Tibial nerve (tissue), 4 donors: ENCODE data around the gene ASIC4. TPM values are rescaled to one million over a fixed set of nuclear protein-coding genes. Genes with fewer than 3 reads are reported as not detected.

ENCODE experiments used
- DNase-seq, 2 donors: peaks; one replicate each; pipeline ENCODE4 v3.0.0-alpha.2; 2019; ENCODE audit warnings: low spot score in 2 of 2
- H3K27ac ChIP-seq, 4 donors: fragments of 200-600 bp; sonication (generic) in 3 of 4; one replicate each; pipeline ENCODE4 v1.5.1; 2017 to 2019; ENCODE audit warnings: mild to moderate bottlenecking in 1 of 4
- H3K27me3 ChIP-seq, 2 donors: fragments of 200-600 bp; sonication (generic) in 1 of 2; one replicate each; pipeline versions ENCODE4 v1.5.1 to v1.6.0; 2017 to 2019
- H3K36me3 ChIP-seq, 3 donors: fragments of 200-600 bp; sonication (generic); one replicate each; pipeline ENCODE4 v1.5.1; 2018 to 2019
- H3K4me1 ChIP-seq, 4 donors: fragments of 200-600 bp; sonication (generic) in 3 of 4; one replicate each; pipeline ENCODE4 v1.5.1; 2017 to 2019
- H3K4me3 ChIP-seq, 4 donors: fragments of 200-600 bp; sonication (generic) in 3 of 4; one replicate each; pipeline ENCODE4 v1.5.1; 2017 to 2019; ENCODE audit warnings: mild to moderate bottlenecking in 1 of 4, moderate library complexity in 1 of 4
- H3K9me3 ChIP-seq, 4 donors: fragments of 200-600 bp; sonication (generic) in 3 of 4; one replicate each; pipeline ENCODE4 v1.5.1; 2017 to 2019
- EP300 ChIP-seq, 2 donors: sonication (generic); formaldehyde crosslinking; IDR thresholded peaks; one replicate each; pipeline ENCODE4 v1.6.1; 2017; ENCODE audit warnings: antibody characterized with exemption in 2 of 2, mild to moderate bottlenecking in 1 of 2
- POLR2A ChIP-seq, 2 donors: fragments of 450-650 bp; IDR thresholded peaks; one replicate each; pipeline ENCODE4 v1.6.1; 2017; ENCODE audit warnings: antibody characterized with exemption in 2 of 2, mild to moderate bottlenecking in 2 of 2, moderate library complexity in 2 of 2
- WGBS, 2 donors: methylation state at CpG; one replicate each; pipeline ENCODE4 v1.1.5; 2018; 5-methylcytosine and 5-hydroxymethylcytosine counted together
- total RNA-seq, 4 donors: library from RNA; depleted of rRNA; stranded (reverse); fragments of >200 nt; gene quantifications; one replicate each; pipeline ENCODE4 v1.1.0, GENCODE V29; 2016
- TF ChIP-seq, protein P1 (sequence below), 5 experiments: fragments of 200-600 bp in 3 of 5; fragments of 450-650 bp in 2 of 5; sonication (generic) in 3 of 5; IDR thresholded peaks; one replicate each; pipeline ENCODE4 v1.5.1; 2016 to 2019; ENCODE audit warnings: antibody characterized with exemption in 5 of 5, mild to moderate bottlenecking in 3 of 5, moderate library complexity in 2 of 5

The ASIC4 gene
- total RNA-seq, 4 donors from 2014 or later: 0.42 to 3.0 TPM; not detected in 2

DNA sequence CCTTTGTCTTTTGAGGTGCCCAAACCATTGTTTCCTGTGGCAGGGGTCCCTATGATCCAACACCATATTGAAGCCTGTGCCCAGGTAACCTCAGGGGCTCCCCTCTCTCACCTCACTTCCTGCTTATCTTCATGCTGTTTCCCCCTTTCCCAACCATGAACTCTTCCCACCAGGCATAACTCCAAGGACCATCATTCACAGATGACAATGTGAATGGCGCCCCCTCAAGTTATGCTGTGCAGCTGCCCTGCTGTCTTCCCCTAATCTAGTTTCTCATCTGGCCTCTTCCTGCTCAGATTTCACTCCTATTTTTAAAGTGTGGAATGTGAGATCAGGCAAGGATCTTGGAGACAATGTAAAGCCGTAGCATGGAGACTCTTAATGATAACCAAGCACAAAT, 14.1 kb upstream of the ASIC4 start:
- H3K4me3 ChIP-seq: no peak overlapping the region
- TF ChIP-seq POLR2A (IDR thresholded peaks at IDR 0.05) (no peak), EP300 (IDR thresholded peaks at IDR 0.05) (no peak)
- TF ChIP-seq, protein P1, sequence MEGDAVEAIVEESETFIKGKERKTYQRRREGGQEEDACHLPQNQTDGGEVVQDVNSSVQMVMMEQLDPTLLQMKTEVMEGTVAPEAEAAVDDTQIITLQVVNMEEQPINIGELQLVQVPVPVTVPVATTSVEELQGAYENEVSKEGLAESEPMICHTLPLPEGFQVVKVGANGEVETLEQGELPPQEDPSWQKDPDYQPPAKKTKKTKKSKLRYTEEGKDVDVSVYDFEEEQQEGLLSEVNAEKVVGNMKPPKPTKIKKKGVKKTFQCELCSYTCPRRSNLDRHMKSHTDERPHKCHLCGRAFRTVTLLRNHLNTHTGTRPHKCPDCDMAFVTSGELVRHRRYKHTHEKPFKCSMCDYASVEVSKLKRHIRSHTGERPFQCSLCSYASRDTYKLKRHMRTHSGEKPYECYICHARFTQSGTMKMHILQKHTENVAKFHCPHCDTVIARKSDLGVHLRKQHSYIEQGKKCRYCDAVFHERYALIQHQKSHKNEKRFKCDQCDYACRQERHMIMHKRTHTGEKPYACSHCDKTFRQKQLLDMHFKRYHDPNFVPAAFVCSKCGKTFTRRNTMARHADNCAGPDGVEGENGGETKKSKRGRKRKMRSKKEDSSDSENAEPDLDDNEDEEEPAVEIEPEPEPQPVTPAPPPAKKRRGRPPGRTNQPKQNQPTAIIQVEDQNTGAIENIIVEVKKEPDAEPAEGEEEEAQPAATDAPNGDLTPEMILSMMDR (IDR thresholded peaks at IDR 0.05): no peak
- H3K27ac ChIP-seq: no peak overlapping the region
- 88% methylated on average over 2 of the region's 2 CpGs for WGBS, 2 donors
- H3K4me1 ChIP-seq: peaks cover 0 to 37% (median 17%) of the 10 kb centered on the region in 4 donors
- H3K27me3 ChIP-seq: peaks cover 0 to 19% of the 10 kb centered on the region in 2 donors
- DNase-seq: no peak
- no peaks in the 10 kb centered on the region for H3K9me3 ChIP-seq
- H3K36me3 ChIP-seq: peaks cover 0 to 36% (median 0%) of the 10 kb centered on the region in 3 donors

DNA sequence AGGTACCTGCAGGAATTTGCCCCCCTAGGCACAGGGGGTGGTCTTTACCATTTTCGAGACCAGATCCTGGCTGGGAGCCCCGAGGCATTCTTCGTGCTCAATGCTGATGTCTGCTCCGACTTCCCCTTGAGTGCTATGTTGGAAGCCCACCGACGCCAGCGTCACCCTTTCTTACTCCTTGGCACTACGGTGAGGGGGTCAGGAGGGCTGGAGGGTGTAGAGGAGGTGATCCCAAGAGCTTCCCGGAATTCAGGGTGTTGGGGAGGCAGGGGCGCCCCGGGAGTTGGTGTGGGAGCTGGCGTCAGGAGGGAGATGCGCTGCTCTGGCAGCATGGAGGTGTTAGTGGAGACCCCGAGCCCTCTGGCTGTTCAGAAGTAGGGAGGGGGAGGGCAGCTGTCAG, 12.4 kb upstream of the ASIC4 start:
- H3K27me3 ChIP-seq: peaks cover 0 to 6% of the 10 kb centered on the region in 2 donors
- H3K4me3 ChIP-seq: no peak overlapping the region
- no peak for DNase-seq
- peaks cover 0 to 25% (median 14%) of the 10 kb centered on the region in 4 donors for H3K4me1 ChIP-seq
- H3K27ac ChIP-seq: no peak overlapping the region
- peaks cover 0 to 53% (median 0%) of the 10 kb centered on the region in 3 donors for H3K36me3 ChIP-seq
- WGBS, 2 donors: 91 to 95% methylated on average over 12 to 14 of the region's 14 CpGs
- no peaks in the 10 kb centered on the region for H3K9me3 ChIP-seq
- TF ChIP-seq POLR2A (IDR thresholded peaks at IDR 0.05) (no peak), EP300 (IDR thresholded peaks at IDR 0.05) (no peak)
- TF ChIP-seq, protein P1 (IDR thresholded peaks at IDR 0.05): no peak

- TF ChIP-seq, protein P1 (IDR thresholded peaks at IDR 0.05): no peak
- TF ChIP-seq POLR2A (IDR thresholded peaks at IDR 0.05) (no peak), EP300 (IDR thresholded peaks at IDR 0.05) (no peak)
- H3K4me3 ChIP-seq: no peak overlapping the region
- peaks cover 0 to 61% (median 0%) of the 10 kb centered on the region in 3 donors for H3K36me3 ChIP-seq
- H3K4me1 ChIP-seq: peaks cover 0 to 17% (median 7%) of the 10 kb centered on the region in 4 donors
- no peaks in the 10 kb centered on the region for H3K9me3 ChIP-seq
- DNase-seq: no peak
- H3K27ac ChIP-seq: no peak overlapping the region
- no peaks in the 10 kb centered on the region for H3K27me3 ChIP-seq
These were observed 11.7 kb upstream of the ASIC4 start for GRCh38 chr2:219502618-219503017.

DNA sequence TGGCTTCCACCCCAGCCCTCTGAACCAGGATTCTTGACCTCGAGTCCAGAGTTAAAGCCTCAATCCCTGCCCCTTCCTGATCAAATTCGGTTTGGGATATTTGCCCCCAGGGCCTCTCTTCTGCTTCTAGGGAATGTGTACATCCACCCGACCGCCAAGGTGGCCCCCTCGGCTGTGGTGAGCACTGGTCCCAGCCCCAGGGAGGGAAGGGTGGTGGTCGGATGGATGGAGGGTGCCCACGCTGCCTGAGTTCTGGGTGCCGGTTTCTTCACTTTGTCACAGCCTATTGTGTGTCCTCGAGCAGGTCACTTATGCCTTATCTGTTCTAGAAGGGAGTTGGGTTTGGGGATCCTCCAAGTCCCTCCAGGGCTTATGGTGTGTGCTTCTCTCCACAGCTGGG, 8.7 kb upstream of the ASIC4 start:
- no peak for TF ChIP-seq POLR2A (IDR thresholded peaks at IDR 0.05)
- TF ChIP-seq, protein P1 (IDR thresholded peaks at IDR 0.05): no peak
- TF ChIP-seq EP300 (IDR thresholded peaks at IDR 0.05): no peak
- Histone ChIP-seq H3K4me3 (no peak overlapping the region), H3K36me3 (peaks cover 0 to 63% (median 0%) of the 10 kb centered on the region in 3 donors), H3K4me1 (peaks cover 0 to 23% (median 11%) of the 10 kb centered on the region in 4 donors), H3K27me3 (peaks cover 0 to 22% of the 10 kb centered on the region in 2 donors), H3K9me3 (no peaks in the 10 kb centered on the region), H3K27ac (no peak overlapping the region)
- DNase-seq: no peak
- 85 to 86% methylated on average over 8 to 9 of the region's 9 CpGs for WGBS, 2 donors

DNA sequence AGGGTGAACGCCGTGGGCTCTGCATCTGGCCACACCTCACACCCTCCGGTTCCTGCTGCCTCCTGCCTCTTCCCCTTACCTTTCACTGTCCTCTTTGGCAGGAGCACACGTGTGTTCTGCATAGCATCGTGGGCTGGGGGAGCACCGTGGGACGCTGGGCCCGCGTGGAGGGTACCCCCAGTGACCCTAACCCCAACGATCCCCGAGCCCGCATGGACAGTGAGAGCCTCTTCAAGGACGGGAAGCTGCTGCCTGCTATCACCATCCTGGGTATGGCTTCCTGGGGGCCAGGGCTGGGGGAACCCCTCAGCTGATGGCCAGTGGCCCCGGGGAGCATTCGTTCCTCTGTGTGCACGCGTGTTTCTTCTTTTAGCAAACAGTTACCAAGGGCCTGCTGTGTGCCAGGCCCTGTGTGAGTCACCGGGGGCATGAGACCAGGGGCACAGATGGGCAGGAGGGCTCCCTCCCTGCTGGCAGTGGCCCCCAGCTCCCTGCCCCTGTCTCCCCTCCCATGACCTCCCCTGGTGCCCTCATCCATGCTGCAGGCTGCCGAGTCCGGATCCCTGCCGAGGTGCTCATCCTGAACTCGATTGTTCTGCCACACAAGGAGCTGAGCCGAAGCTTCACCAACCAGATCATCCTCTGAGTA, 8.0 kb upstream of the ASIC4 start:
- TF ChIP-seq, protein P1 (IDR thresholded peaks at IDR 0.05): no peak
- TF ChIP-seq EP300 (IDR thresholded peaks at IDR 0.05) (no peak), POLR2A (IDR thresholded peaks at IDR 0.05) (no peak)
- Histone ChIP-seq H3K4me1 (peaks cover 0 to 26% (median 11%) of the 10 kb centered on the region in 4 donors), H3K4me3 (no peak overlapping the region), H3K27ac (no peak overlapping the region), H3K36me3 (peaks cover 0 to 63% (median 0%) of the 10 kb centered on the region in 3 donors), H3K27me3 (peaks cover 0 to 29% of the 10 kb centered on the region in 2 donors), H3K9me3 (no peaks in the 10 kb centered on the region)
- 77 to 80% methylated on average over 19 to 22 of the region's 23 CpGs for WGBS, 2 donors
- no peak for DNase-seq
